Measurements from ENCODE around the gene FSHR.

Gene FSHR

GRCh38 chr2:48939232-48939631 lies 215.1 kb downstream of the FSHR start:
- no peak for ATAC-seq
- TF ChIP-seq ESRRG (CRISPR knock-in tag; IDR thresholded peaks at IDR 0.05) (no peak), ZNF70 (CRISPR knock-in tag; IDR thresholded peaks at IDR 0.05) (no peak), BACH2 (CRISPR knock-in tag; IDR thresholded peaks at IDR 0.05; ENCODE audit: borderline replicate concordance) (no peak), OSR1 (CRISPR knock-in tag; IDR thresholded peaks at IDR 0.05) (no peak), POU6F1 (CRISPR knock-in tag; IDR thresholded peaks at IDR 0.05; ENCODE audit: borderline replicate concordance, low read depth) (no peak), PPARA (CRISPR knock-in tag; IDR thresholded peaks at IDR 0.05; ENCODE audit: borderline replicate concordance) (no peak), SNAI2 (CRISPR knock-in tag; IDR thresholded peaks at IDR 0.05) (no peak), ZNF565 (CRISPR knock-in tag; conservative IDR thresholded peaks at IDR 0.05; ENCODE audit: low read depth) (no peak), CSDC2 (CRISPR knock-in tag; IDR thresholded peaks at IDR 0.05) (no peak), ZC3H10 (CRISPR knock-in tag; IDR thresholded peaks at IDR 0.05) (no peak), ZFP3 (CRISPR knock-in tag; IDR thresholded peaks at IDR 0.05) (no peak), GLIS3 (CRISPR knock-in tag; IDR thresholded peaks at IDR 0.05) (no peak), ZFP30 (CRISPR knock-in tag; IDR thresholded peaks at IDR 0.05) (no peak), ISL1 (CRISPR knock-in tag; IDR thresholded peaks at IDR 0.05) (no peak), PATZ1 (CRISPR knock-in tag; IDR thresholded peaks at IDR 0.05; ENCODE audit: borderline replicate concordance) (no peak)
- TF ChIP-seq, protein P1, sequence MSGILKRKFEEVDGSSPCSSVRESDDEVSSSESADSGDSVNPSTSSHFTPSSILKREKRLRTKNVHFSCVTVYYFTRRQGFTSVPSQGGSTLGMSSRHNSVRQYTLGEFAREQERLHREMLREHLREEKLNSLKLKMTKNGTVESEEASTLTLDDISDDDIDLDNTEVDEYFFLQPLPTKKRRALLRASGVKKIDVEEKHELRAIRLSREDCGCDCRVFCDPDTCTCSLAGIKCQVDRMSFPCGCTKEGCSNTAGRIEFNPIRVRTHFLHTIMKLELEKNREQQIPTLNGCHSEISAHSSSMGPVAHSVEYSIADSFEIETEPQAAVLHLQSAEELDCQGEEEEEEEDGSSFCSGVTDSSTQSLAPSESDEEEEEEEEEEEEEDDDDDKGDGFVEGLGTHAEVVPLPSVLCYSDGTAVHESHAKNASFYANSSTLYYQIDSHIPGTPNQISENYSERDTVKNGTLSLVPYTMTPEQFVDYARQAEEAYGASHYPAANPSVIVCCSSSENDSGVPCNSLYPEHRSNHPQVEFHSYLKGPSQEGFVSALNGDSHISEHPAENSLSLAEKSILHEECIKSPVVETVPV (CRISPR knock-in tag; IDR thresholded peaks at IDR 0.05), result no peak
- TF ChIP-seq, protein P2, sequence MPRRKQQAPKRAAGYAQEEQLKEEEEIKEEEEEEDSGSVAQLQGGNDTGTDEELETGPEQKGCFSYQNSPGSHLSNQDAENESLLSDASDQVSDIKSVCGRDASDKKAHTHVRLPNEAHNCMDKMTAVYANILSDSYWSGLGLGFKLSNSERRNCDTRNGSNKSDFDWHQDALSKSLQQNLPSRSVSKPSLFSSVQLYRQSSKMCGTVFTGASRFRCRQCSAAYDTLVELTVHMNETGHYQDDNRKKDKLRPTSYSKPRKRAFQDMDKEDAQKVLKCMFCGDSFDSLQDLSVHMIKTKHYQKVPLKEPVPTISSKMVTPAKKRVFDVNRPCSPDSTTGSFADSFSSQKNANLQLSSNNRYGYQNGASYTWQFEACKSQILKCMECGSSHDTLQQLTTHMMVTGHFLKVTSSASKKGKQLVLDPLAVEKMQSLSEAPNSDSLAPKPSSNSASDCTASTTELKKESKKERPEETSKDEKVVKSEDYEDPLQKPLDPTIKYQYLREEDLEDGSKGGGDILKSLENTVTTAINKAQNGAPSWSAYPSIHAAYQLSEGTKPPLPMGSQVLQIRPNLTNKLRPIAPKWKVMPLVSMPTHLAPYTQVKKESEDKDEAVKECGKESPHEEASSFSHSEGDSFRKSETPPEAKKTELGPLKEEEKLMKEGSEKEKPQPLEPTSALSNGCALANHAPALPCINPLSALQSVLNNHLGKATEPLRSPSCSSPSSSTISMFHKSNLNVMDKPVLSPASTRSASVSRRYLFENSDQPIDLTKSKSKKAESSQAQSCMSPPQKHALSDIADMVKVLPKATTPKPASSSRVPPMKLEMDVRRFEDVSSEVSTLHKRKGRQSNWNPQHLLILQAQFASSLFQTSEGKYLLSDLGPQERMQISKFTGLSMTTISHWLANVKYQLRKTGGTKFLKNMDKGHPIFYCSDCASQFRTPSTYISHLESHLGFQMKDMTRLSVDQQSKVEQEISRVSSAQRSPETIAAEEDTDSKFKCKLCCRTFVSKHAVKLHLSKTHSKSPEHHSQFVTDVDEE (CRISPR knock-in tag; IDR thresholded peaks at IDR 0.05), result no peak

DNA sequence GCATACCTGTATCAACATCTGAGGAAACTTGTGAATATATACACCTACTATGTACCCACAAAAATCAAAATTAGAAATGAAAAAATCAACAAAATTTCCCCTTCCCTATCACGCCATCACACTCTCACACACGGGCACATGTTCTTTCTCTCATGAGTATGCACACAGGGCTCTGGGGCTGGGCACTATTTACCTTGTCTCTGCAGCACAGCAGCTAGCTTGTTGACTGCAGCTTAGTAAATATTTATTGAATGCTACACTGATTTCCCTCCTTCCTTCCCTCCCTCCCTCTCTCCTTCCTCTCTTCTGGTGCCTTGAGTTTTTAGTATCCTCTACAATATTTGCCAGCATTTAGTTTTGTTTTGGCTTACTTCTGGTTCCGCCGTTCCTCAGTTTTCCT lies 216.1 kb downstream of the FSHR start:
- TF ChIP-seq PATZ1 (CRISPR knock-in tag; IDR thresholded peaks at IDR 0.05; ENCODE audit: borderline replicate concordance) (no peak), ISL1 (CRISPR knock-in tag; IDR thresholded peaks at IDR 0.05) (no peak), ZNF565 (CRISPR knock-in tag; conservative IDR thresholded peaks at IDR 0.05; ENCODE audit: low read depth) (no peak), TCF4 (CRISPR knock-in tag; IDR thresholded peaks at IDR 0.05; ENCODE audit: borderline replicate concordance) (no peak), ESRRG (CRISPR knock-in tag; IDR thresholded peaks at IDR 0.05) (no peak), ARNTL (CRISPR knock-in tag; IDR thresholded peaks at IDR 0.05; ENCODE audit: borderline replicate concordance, low read depth) (no peak), PPARA (CRISPR knock-in tag; IDR thresholded peaks at IDR 0.05; ENCODE audit: borderline replicate concordance) (no peak), RARB (CRISPR knock-in tag; IDR thresholded peaks at IDR 0.05) (no peak), POU6F1 (CRISPR knock-in tag; IDR thresholded peaks at IDR 0.05; ENCODE audit: borderline replicate concordance, low read depth) (no peak), ZFP30 (CRISPR knock-in tag; IDR thresholded peaks at IDR 0.05) (no peak), ZNF8 (CRISPR knock-in tag; IDR thresholded peaks at IDR 0.05) (no peak), CREB5 (CRISPR knock-in tag; IDR thresholded peaks at IDR 0.05; ENCODE audit: low read depth) (no peak)
- TF ChIP-seq, protein P1 (CRISPR knock-in tag; IDR thresholded peaks at IDR 0.05), result no peak
- no peak for ATAC-seq

Data from SK-N-SH treated with all-trans-retinoic acid at 6 μM for 48 hours (cell line).